AG20443 (cell line): ENCODE results near the gene GIMAP8.
A peak's percentile ranks its signal among the peaks of the same experiment; 100 is the strongest.

Source experiments
- DNase-seq: peaks from one replicate; pipeline ENCODE4 v3.0.0; 2012; ENCODE audit warnings: low spot score, mixed read lengths

The GIMAP8 gene

GRCh38 chr7:150450491-150451001, at the start of gene GIMAP8:
GIMAP8 (plus strand) TSS chr7:150450630; CDS start chr7:150466699, 16,069 bp downstream.
- no peak for DNase-seq

- DNase-seq: no peak
Measured at GRCh38 chr7:150400788-150401423, 49.5 kb upstream of the GIMAP8 start.

GRCh38 chr7:150401424-150401790, 49.0 kb upstream of the GIMAP8 start:
- DNase-seq: no peak

GRCh38 chr7:150401861-150402631, 48.4 kb upstream of the GIMAP8 start:
- DNase-seq: no peak

- DNase-seq: no peak
Measured at GRCh38 chr7:150402671-150403321, 47.6 kb upstream of the GIMAP8 start.

GRCh38 chr7:150403376-150404171, 46.9 kb upstream of the GIMAP8 start:
- DNase-seq: no peak

- DNase-seq: no peak
Measured at GRCh38 chr7:150404172-150404804, 46.1 kb upstream of the GIMAP8 start.

- peak; percentile 96 for DNase-seq
Measured at GRCh38 chr7:150404805-150405583, 45.4 kb upstream of the GIMAP8 start.

GRCh38 chr7:150405584-150406311, 44.7 kb upstream of the GIMAP8 start:
- peak; percentile 46 for DNase-seq

- no peak for DNase-seq
Measured at GRCh38 chr7:150406312-150406566, 44.2 kb upstream of the GIMAP8 start.

GRCh38 chr7:150406567-150407421, 43.6 kb upstream of the GIMAP8 start:
- DNase-seq: no peak

GRCh38 chr7:150407588-150408392, 42.6 kb upstream of the GIMAP8 start:
- DNase-seq: no peak

GRCh38 chr7:150408393-150409299, 41.8 kb upstream of the GIMAP8 start:
- DNase-seq: no peak

GRCh38 chr7:150409300-150410030, 41.0 kb upstream of the GIMAP8 start:
- DNase-seq: no peak

- no peak for DNase-seq
Measured at GRCh38 chr7:150410131-150410530, 40.3 kb upstream of the GIMAP8 start.

- no peak for DNase-seq
Measured at GRCh38 chr7:150410680-150411346, 39.6 kb upstream of the GIMAP8 start.
